SKM-1 treated with dmso at 0.1 percent for 144 hours (cell line): Measurements from ENCODE around the gene HOXA1.

Experiments used
- DNase-seq: peaks from one replicate; lab custom pipeline; 2025; ENCODE audit not compliant: unreplicated experiment; lab: John Stamatoyannopoulos, UW

HOXA1 gene

GRCh38 chr7:27094304-27095049 is 1.3 kb downstream of the HOXA1 start:
- no peak for DNase-seq

- DNase-seq = no peak
Measured at GRCh38 chr7:27093184-27093895, 2.5 kb downstream of the HOXA1 start.

GRCh38 chr7:27092819-27093110 is 3.0 kb downstream of the HOXA1 start:
- DNase-seq = no peak

- DNase-seq = no peak
Measured at GRCh38 chr7:27091941-27092818, 3.6 kb downstream of the HOXA1 start.

GRCh38 chr7:27091105-27091504 is 4.7 kb downstream of the HOXA1 start:
- DNase-seq = no peak

- no peak for DNase-seq
Measured at GRCh38 chr7:27088002-27088922, 7.5 kb downstream of the HOXA1 start.

GRCh38 chr7:27083646-27084045 is 12.2 kb downstream of the HOXA1 start:
- DNase-seq = no peak

- no peak for DNase-seq
Measured at GRCh38 chr7:27082171-27082570, 13.6 kb downstream of the HOXA1 start.

GRCh38 chr7:27080844-27081436 is 14.9 kb downstream of the HOXA1 start:
- no peak for DNase-seq

GRCh38 chr7:27079234-27079975 is 16.4 kb downstream of the HOXA1 start:
- peak; percentile 25 for DNase-seq

GRCh38 chr7:27078616-27079233 is 17.1 kb downstream of the HOXA1 start:
- DNase-seq = no peak

GRCh38 chr7:27073076-27073475 is 22.7 kb downstream of the HOXA1 start:
- DNase-seq = no peak

GRCh38 chr7:27071622-27072390 is 24.0 kb downstream of the HOXA1 start:
- peak; percentile 65 for DNase-seq

GRCh38 chr7:27068259-27068658 is 27.5 kb downstream of the HOXA1 start:
- DNase-seq = no peak

GRCh38 chr7:27066148-27066547 is 29.7 kb downstream of the HOXA1 start:
- DNase-seq = no peak

GRCh38 chr7:27065709-27066108 is 30.1 kb downstream of the HOXA1 start:
- DNase-seq = no peak

- DNase-seq = no peak
Measured at GRCh38 chr7:27064661-27065060, 31.1 kb downstream of the HOXA1 start.

- DNase-seq = no peak
Measured at GRCh38 chr7:27064159-27064558, 31.6 kb downstream of the HOXA1 start.
